Dedifferentiated amniotic fluid mesenchymal stem cell (primary cell): Measurements from ENCODE around the gene FSHR.

Experiments
- DNase-seq: peaks from one replicate; pipeline ENCODE4 v3.0.0-alpha.2; 2016; ENCODE audit errors: extremely low spot score

Gene FSHR

GRCh38 chr2:49111006-49111405 is 43.3 kb downstream of the FSHR start:
- no peak for DNase-seq

- DNase-seq = no peak
Measured at GRCh38 chr2:49110571-49110970, 43.7 kb downstream of the FSHR start.

- DNase-seq = no peak
Measured at GRCh38 chr2:49108851-49109250, 45.5 kb downstream of the FSHR start.

- DNase-seq = no peak
Measured at GRCh38 chr2:49108436-49108835, 45.9 kb downstream of the FSHR start.

GRCh38 chr2:49105506-49105905 is 48.8 kb downstream of the FSHR start:
- no peak for DNase-seq

GRCh38 chr2:49102146-49102545 is 52.2 kb downstream of the FSHR start:
- no peak for DNase-seq

GRCh38 chr2:49080681-49081080 is 73.6 kb downstream of the FSHR start:
- DNase-seq = no peak

GRCh38 chr2:49070716-49071115 is 83.6 kb downstream of the FSHR start:
- no peak for DNase-seq

- DNase-seq = no peak
Measured at GRCh38 chr2:49069829-49070228, 84.5 kb downstream of the FSHR start.

- DNase-seq = no peak
Measured at GRCh38 chr2:49068613-49069012, 85.7 kb downstream of the FSHR start.

- DNase-seq = no peak
Measured at GRCh38 chr2:49067971-49068370, 86.3 kb downstream of the FSHR start.

- DNase-seq = no peak
Measured at GRCh38 chr2:49053156-49053555, 101.2 kb downstream of the FSHR start.

GRCh38 chr2:49050265-49050664 is 104.0 kb downstream of the FSHR start:
- DNase-seq = no peak

GRCh38 chr2:49049161-49049560 is 105.2 kb downstream of the FSHR start:
- DNase-seq = no peak

GRCh38 chr2:49045083-49045482 is 109.2 kb downstream of the FSHR start:
- no peak for DNase-seq

GRCh38 chr2:49044350-49045079 is 109.8 kb downstream of the FSHR start:
- no peak for DNase-seq

- DNase-seq = no peak
Measured at GRCh38 chr2:49043405-49043982, 110.8 kb downstream of the FSHR start.

GRCh38 chr2:49042488-49042887 is 111.8 kb downstream of the FSHR start:
- no peak for DNase-seq

- DNase-seq = no peak
Measured at GRCh38 chr2:49041061-49041460, 113.3 kb downstream of the FSHR start.

- DNase-seq = no peak
Measured at GRCh38 chr2:49037197-49037596, 117.1 kb downstream of the FSHR start.

- no peak for DNase-seq
Measured at GRCh38 chr2:49035481-49035880, 118.8 kb downstream of the FSHR start.

GRCh38 chr2:49033394-49034185 is 120.7 kb downstream of the FSHR start:
- DNase-seq = no peak

- no peak for DNase-seq
Measured at GRCh38 chr2:49032936-49033335, 121.4 kb downstream of the FSHR start.
